Measurements from ENCODE around the gene SMIM13.

Gene SMIM13

DNA sequence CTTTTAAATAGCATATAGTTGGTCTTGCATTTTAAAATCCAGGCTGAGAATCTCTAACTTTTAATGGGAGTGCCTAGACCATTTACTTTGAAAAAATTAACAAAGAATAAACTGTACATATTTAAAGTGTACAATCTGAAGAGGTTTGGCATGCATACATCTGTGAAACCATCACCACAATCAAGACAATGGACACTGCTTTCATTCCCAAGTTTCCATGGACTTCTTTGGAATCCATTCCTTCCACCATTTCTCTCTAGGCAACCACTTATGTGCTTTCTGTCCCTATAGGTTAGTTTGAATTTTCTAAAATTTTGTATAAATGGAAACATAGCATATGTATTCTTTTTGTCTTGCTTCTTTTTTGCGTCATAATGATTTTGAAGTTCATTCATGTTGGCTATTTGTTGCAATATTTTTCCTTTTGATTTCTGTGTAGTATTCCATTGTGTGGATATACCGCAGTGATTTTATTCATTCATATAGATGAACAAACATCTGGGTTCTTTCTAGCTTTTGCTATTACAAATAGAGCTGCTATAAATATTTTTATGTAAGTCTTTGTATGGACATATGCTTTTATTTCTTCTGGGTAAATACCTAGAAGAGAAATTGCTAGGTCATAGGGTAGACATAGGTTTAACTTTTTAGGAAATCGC lies 88.0 kb downstream of the SMIM13 start:
- H3K27me3 ChIP-seq (ENCODE audit: low read depth, low read length), result no peaks in the 10 kb centered on the region
- H3K9me3 ChIP-seq (ENCODE audit: control insufficient read depth in 1 of 2, low read length in 2 of 2), result no peaks in the 10 kb centered on the region
- no peaks in the 10 kb centered on the region for H3K4me1 ChIP-seq (ENCODE audit: control insufficient read depth in 1 of 2, insufficient read depth in 2 of 2, low read length in 2 of 2)
- no peak overlapping the region for H3K4me3 ChIP-seq (ENCODE audit: low read depth in 1 of 2, low read length in 2 of 2)
- no peak overlapping the region for H3K27ac ChIP-seq (ENCODE audit: low read length)
- H3K36me3 ChIP-seq (ENCODE audit: control insufficient read depth in 1 of 2, insufficient read depth in 2 of 2, low read length in 2 of 2), result peaks cover 13 to 16% of the 10 kb centered on the region in 2 donors

DNA sequence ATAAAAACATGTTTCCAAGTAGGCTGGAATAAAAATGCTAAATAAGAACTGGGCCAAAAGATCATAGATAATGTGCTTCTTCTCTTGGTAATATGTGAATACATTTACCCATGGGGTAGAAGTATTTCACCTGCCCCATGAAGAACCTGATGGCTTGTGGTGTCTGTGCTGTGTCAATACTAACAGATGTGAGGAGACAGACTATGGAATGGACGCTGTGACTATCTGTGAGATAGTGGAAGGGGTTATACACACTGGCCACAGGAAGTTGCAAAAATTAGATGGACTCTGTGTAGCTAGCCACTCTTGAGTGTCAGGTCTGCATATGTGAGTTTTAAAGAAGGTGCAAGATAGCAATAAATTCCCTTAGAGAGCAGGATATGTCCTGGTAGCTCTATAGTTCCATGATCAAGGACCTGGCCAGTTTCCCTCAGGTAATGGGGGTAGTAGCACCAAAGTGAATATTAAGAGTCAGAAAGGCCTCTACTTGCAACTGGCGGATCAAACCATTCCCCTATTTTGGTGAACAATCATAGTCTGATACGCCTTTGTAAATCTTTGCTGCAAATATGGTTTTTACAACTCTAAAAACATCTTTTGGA lies 90.2 kb downstream of the SMIM13 start:
- H3K36me3 ChIP-seq (ENCODE audit: control insufficient read depth in 1 of 2, insufficient read depth in 2 of 2, low read length in 2 of 2), result peaks cover 21 to 22% of the 10 kb centered on the region in 2 donors
- no peak overlapping the region for H3K27ac ChIP-seq (ENCODE audit: low read length)
- no peak overlapping the region for H3K4me3 ChIP-seq (ENCODE audit: low read depth in 1 of 2, low read length in 2 of 2)
- H3K9me3 ChIP-seq (ENCODE audit: control insufficient read depth in 1 of 2, low read length in 2 of 2), result no peaks in the 10 kb centered on the region
- H3K27me3 ChIP-seq (ENCODE audit: low read depth, low read length), result no peaks in the 10 kb centered on the region
- H3K4me1 ChIP-seq (ENCODE audit: control insufficient read depth in 1 of 2, insufficient read depth in 2 of 2, low read length in 2 of 2), result no peaks in the 10 kb centered on the region

DNA sequence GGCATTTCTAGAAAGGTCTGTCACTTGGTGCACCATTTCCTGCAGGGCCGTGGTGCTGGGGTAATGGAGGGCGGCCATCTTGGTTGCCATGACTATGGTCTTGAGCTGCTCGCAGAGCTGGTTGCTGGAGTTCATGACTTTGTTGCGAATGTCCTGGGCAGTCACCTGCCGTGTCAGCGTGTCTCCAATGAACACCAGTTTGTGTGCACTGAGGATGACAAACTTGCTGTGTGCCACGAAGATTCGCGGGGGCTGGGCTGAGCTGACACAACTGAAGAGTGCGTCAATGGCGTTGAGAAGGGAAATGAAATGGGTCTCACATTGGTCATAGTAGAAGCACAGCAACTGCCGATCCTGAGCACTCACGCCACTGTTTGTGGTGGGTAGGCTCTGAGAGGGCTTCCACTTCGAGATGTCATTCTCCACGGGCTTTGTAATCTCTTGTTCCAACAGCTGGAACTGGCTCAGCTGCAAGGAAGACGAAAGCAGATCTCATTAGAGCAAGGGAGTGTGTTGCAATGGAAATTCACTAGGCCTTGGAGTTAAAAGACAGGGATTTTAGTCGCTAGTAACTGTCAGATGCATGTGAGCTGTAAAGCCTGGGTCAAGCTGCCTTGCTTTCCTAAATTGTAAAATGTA lies 91.7 kb downstream of the SMIM13 start:
- Histone ChIP-seq H3K4me1 (ENCODE audit: control insufficient read depth in 1 of 2, insufficient read depth in 2 of 2, low read length in 2 of 2) (no peaks in the 10 kb centered on the region), H3K9me3 (ENCODE audit: control insufficient read depth in 1 of 2, low read length in 2 of 2) (no peaks in the 10 kb centered on the region), H3K36me3 (ENCODE audit: control insufficient read depth in 1 of 2, insufficient read depth in 2 of 2, low read length in 2 of 2) (peaks cover 26 to 31% of the 10 kb centered on the region in 2 donors), H3K27ac (ENCODE audit: low read length) (no peak overlapping the region), H3K4me3 (ENCODE audit: low read depth in 1 of 2, low read length in 2 of 2) (no peak overlapping the region), H3K27me3 (ENCODE audit: low read depth, low read length) (no peaks in the 10 kb centered on the region)

DNA sequence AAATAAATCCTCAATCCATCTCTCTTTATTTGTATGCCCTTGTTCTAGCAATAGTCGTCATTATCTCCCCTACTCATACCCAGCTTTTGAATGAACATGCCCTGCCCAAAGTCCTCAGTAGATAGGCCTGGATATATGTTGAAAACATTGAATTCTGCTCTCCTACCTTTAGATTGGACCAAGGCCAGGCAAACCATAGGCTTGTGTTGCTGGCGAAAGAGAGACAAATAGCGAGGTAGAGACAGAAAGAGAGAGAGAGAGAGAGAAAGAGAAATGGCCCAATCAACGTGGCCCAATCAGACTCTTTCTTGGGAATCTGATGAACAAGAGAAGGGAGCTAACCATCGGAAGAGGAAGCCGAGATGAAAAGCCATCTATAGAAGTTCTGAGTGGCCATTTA lies 93.7 kb downstream of the SMIM13 start:
- no peak overlapping the region for H3K4me3 ChIP-seq (ENCODE audit: low read depth in 1 of 2, low read length in 2 of 2)
- peaks cover 37 to 46% of the 10 kb centered on the region in 2 donors for H3K36me3 ChIP-seq (ENCODE audit: control insufficient read depth in 1 of 2, insufficient read depth in 2 of 2, low read length in 2 of 2)
- H3K27ac ChIP-seq (ENCODE audit: low read length), result no peak overlapping the region
- H3K4me1 ChIP-seq (ENCODE audit: control insufficient read depth in 1 of 2, insufficient read depth in 2 of 2, low read length in 2 of 2), result no peaks in the 10 kb centered on the region
- H3K9me3 ChIP-seq (ENCODE audit: control insufficient read depth in 1 of 2, low read length in 2 of 2), result no peaks in the 10 kb centered on the region
- no peaks in the 10 kb centered on the region for H3K27me3 ChIP-seq (ENCODE audit: low read depth, low read length)
